Measurements from ENCODE around the gene CDYL2. TPM values are rescaled to one million over a fixed set of nuclear protein-coding genes. Genes with fewer than 3 reads are reported as not detected.

CDYL2 gene
- total and polyA plus RNA-seq, 7 donors: 1.2 to 8.8 (median 2.5) TPM

DNA sequence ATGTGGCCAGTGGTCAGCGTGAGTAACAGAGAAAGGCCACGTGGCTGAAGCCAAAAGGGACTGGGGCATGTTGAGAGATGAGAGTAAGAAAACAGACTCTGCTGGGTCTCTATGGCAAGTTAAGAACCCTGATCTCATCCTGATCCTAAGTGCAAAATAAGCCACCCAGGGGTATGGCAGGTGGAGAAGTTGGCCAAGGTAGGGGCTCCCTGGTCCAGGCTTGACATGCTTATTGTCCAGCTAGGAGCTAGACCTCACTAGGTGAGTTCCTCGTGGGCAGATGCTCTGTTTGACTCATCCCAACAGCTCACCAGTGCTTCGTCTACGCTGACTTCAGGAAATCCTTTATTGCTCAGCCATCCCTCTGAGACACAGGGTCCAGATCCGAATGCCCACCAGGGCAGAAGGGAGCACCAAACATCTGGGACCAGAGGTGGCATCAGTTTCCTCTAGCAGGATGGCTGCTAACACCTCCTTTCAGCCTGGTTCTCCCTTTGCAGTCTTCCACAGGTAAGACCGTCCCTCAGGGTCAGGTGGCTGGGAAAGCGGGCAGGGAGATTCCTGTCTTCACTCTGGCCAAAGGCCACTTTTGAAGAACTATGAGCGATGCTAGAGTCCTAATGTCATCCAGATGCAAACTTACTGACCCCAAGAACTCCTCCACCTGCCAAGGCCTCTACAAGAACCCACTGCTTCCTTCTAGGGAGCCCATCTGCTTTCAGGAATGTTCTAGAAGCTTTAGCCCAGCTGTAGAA lies 99.5 kb downstream of the CDYL2 start:
- DNase-seq: no peak
- WGBS, 2 donors: 92 to 95% methylated on average over 9 of the region's 9 CpGs
- intact Hi-C loops (cut with DNase I): no loop called here
- Histone ChIP-seq H3K36me3 (no peaks in the 10 kb centered on the region), H3K4me3 (no peak overlapping the region), H3K27me3 (no peaks in the 10 kb centered on the region), H3K4me1 (no peaks in the 10 kb centered on the region), H3K9me3 (no peaks in the 10 kb centered on the region), H3K27ac (no peak overlapping the region)
- TF ChIP-seq POLR2AphosphoS5 (IDR thresholded peaks at IDR 0.05) (no peak), CTCF (IDR thresholded peaks at IDR 0.05) (no peak), EP300 (IDR thresholded peaks at IDR 0.05) (no peak), POLR2A (IDR thresholded peaks at IDR 0.05) (no peak)

DNA sequence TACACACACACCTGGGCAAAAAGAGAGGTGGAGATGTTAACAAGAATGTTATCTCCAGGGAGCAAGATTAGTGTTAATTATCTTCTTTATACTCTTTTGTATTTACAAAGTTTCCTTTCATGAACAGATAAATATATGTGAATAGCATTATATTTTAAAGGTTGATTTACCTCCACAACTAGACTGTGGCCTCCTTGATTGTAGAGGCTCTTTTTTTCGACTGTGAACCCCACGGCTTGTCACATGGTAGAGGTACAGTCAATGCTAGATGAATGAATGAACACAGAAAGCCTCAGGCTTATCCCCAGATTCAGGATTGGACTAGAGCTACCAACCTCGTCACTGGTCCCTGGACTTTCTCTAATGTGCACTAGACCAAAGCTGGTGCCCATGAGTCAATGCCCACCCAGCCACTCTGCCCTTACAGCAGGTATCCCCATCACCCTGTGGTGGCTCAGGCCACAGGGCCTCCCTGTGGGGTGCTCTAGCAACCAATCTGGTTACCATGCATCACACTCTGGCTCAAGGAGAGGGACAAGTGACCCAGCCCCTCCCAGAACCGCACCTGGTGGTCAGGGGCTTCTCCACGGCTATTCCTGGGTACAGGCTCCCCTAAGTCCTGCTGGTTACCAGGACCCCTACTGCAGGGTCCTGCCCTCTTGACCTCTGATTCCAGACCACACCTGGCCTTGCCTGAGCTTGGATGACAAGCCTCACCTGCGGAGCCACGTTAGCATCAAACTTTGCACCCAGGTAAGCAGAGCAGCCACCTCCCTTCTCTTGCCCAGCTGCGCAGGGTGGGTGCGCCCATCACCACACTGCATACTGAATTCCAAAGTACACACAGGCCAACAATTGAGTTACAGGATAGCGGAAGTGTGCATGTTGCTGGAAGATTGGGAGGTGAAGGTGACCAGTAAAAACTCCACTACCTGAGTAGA lies 101.0 kb downstream of the CDYL2 start:
- Histone ChIP-seq H3K27ac (no peak overlapping the region), H3K9me3 (no peaks in the 10 kb centered on the region), H3K4me3 (no peak overlapping the region), H3K36me3 (no peaks in the 10 kb centered on the region), H3K4me1 (no peaks in the 10 kb centered on the region), H3K27me3 (no peaks in the 10 kb centered on the region)
- intact Hi-C loops (cut with DNase I): no loop called here
- 48 to 82% methylated on average over 10 of the region's 10 CpGs for WGBS, 2 donors
- no peak for DNase-seq
- TF ChIP-seq EP300 (IDR thresholded peaks at IDR 0.05) (no peak), POLR2AphosphoS5 (IDR thresholded peaks at IDR 0.05) (no peak), CTCF (IDR thresholded peaks at IDR 0.05) (no peak), POLR2A (IDR thresholded peaks at IDR 0.05) (no peak)

DNA sequence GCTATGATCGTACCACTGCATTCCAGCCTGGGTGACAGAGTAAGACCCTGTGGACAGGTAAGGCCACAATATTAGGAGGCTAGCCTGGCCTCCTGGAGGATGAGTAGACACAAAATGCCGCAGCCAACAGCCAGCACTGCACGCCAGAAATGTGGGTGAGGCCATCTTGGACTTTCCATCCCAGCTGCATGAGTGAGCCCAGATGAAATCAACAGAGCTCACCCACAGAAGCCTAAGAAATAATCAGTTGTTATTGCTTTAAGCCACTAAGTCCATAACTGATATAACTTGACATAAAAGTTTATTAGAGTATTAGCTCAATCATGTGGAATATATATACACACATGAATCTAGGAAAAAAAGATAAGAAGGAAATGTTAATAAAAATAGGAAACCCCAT lies 101.7 kb downstream of the CDYL2 start:
- H3K4me3 ChIP-seq: no peak overlapping the region
- intact Hi-C loops (cut with DNase I): no loop called here
- 95 to 97% methylated on average over 3 of the region's 3 CpGs for WGBS, 2 donors

GRCh38 chr16:80700558-80700957 lies 103.8 kb downstream of the CDYL2 start:
- 69 to 88% methylated on average over 4 of the region's 4 CpGs for WGBS, 2 donors
- TF ChIP-seq EP300 (IDR thresholded peaks at IDR 0.05): no peak
- TF ChIP-seq CTCF (IDR thresholded peaks at IDR 0.05): no peak
- TF ChIP-seq POLR2AphosphoS5 (IDR thresholded peaks at IDR 0.05): no peak
- TF ChIP-seq POLR2A (IDR thresholded peaks at IDR 0.05): no peak
- intact Hi-C loops (cut with DNase I): no loop called here

More for the DNA sequence above, 101.7 kb downstream of the CDYL2 start:
- Histone ChIP-seq H3K27ac (no peak overlapping the region), H3K9me3 (no peaks in the 10 kb centered on the region), H3K4me1 (no peaks in the 10 kb centered on the region), H3K27me3 (no peaks in the 10 kb centered on the region), H3K36me3 (no peaks in the 10 kb centered on the region)
- TF ChIP-seq POLR2A (IDR thresholded peaks at IDR 0.05) (no peak), CTCF (IDR thresholded peaks at IDR 0.05) (no peak), POLR2AphosphoS5 (IDR thresholded peaks at IDR 0.05) (no peak), EP300 (IDR thresholded peaks at IDR 0.05) (no peak)
- no peak for DNase-seq

More at GRCh38 chr16:80700558-80700957, 103.8 kb downstream of the CDYL2 start:
- no peaks in the 10 kb centered on the region for H3K27me3 ChIP-seq
- no peaks in the 10 kb centered on the region for H3K36me3 ChIP-seq
- H3K4me1 ChIP-seq: no peaks in the 10 kb centered on the region
- no peak for DNase-seq
- no peak overlapping the region for H3K4me3 ChIP-seq
- no peak overlapping the region for H3K27ac ChIP-seq
- H3K9me3 ChIP-seq: peaks cover 0 to 2% (median 0%) of the 10 kb centered on the region in 4 donors
